Left lung (tissue), 10 donors: ENCODE data around the gene WWOX. TPM values are rescaled to one million over a fixed set of nuclear protein-coding genes. Genes with fewer than 3 reads are reported as not detected.

Experiments
- ATAC-seq: fragments of 200-7000 bp; cut with Tn5 transposase; one replicate; pipeline ENCODE4 v1.9.1; 2020; ENCODE audit warnings: moderate library complexity
- DNase-seq, 4 donors: peaks; one replicate each; pipeline ENCODE4 v3.0.0-alpha.2; 2013 to 2020
- H3K27ac ChIP-seq, 2 donors: fragments of 200-600 bp; sonication (generic) in 1 of 2; one replicate each; pipeline versions ENCODE4 v1.5.0 to v1.8.0; 2020 to 2021
- H3K27me3 ChIP-seq, 2 donors: fragments of 200-600 bp; sonication (generic) in 1 of 2; one replicate each; pipeline versions ENCODE4 v1.5.0 to v1.8.0; 2020 to 2021
- H3K36me3 ChIP-seq, 2 donors: fragments of 200-600 bp; sonication (generic) in 1 of 2; one replicate each; pipeline versions ENCODE4 v1.5.0 to v1.8.0; 2020 to 2021
- H3K4me1 ChIP-seq, 2 donors: fragments of 200-600 bp; one replicate each; pipeline ENCODE4 v1.8.0; 2021
- H3K4me3 ChIP-seq, 2 donors: fragments of 200-600 bp; sonication (generic) in 1 of 2; one replicate each; pipeline versions ENCODE4 v1.5.0 to v1.8.0; 2020 to 2021; ENCODE audit warnings: mild to moderate bottlenecking in 1 of 2
- H3K9me3 ChIP-seq, 2 donors: fragments of 200-600 bp; sonication (generic) in 1 of 2; one replicate each; pipeline versions ENCODE4 v1.5.0 to v1.8.0; 2020 to 2021
- intact Hi-C, 2 donors: fragments of 100-400 bp; cut with DNase I; formaldehyde crosslinking; loops; one replicate each; pipeline versions ENCODE4 v1.11.2 to v1.14.2; 2022
- polyA plus RNA-seq, 6 donors: library from polyadenylated mRNA; unstranded; fragments of 120-200 nt; gene quantifications; one replicate each; pipeline ENCODE4 v1.2.1, GENCODE V29; 2013; ENCODE audit not compliant: insufficient read length in 6 of 6
- total RNA-seq, 2 donors: library from RNA; stranded (reverse); fragmentation: NEBNext Ultra II Directional; extraction: Animal tissue kit (Norgen Biotek cat#: 25700); gene quantifications; one replicate each; pipeline ENCODE4 v1.2.1, GENCODE V29; 2021
- TF ChIP-seq, protein P1 (sequence below), 2 donors: fragments of 200-600 bp; sonication (generic) in 1 of 2; IDR thresholded peaks; one replicate each; pipeline versions ENCODE4 v1.5.0 to v1.8.0; 2021; ENCODE audit warnings: antibody characterized with exemption in 2 of 2
- donor health status: DM: no; HTN: yes; CAD: no.
- donor health status: DM: no; HTN: no; CAD: no.

Gene WWOX
- total and polyA plus RNA-seq, 8 donors, result 17.2 to 40.3 (median 30.8) TPM

DNA sequence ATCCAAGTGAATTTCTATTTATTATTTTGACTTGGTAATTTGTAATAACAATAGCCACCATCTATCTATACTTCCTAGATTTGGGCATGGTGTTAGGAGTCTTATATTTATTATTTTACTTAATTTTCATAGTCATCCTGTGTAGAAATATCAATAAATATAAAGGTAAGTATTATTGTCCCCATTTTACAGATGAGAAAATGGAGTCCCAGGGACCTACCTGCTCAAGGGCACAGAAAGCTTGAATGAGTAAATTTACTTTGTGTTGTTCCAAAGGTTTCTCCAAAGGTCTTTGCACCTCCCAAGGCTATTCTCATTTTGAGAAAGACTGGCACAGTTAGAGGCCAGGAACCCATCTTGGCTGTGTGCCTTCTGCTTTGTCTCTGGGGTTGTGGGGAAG, 738.3 kb downstream of the WWOX start:
- Histone ChIP-seq H3K9me3 (no peaks in the 10 kb centered on the region), H3K4me3 (no peak overlapping the region), H3K4me1 (no peaks in the 10 kb centered on the region), H3K36me3 (no peaks in the 10 kb centered on the region), H3K27me3 (no peaks in the 10 kb centered on the region), H3K27ac (no peak overlapping the region)
- DNase-seq (no peak), ATAC-seq (no peak)
- intact Hi-C loops, result no loop called here
- TF ChIP-seq, protein P1, sequence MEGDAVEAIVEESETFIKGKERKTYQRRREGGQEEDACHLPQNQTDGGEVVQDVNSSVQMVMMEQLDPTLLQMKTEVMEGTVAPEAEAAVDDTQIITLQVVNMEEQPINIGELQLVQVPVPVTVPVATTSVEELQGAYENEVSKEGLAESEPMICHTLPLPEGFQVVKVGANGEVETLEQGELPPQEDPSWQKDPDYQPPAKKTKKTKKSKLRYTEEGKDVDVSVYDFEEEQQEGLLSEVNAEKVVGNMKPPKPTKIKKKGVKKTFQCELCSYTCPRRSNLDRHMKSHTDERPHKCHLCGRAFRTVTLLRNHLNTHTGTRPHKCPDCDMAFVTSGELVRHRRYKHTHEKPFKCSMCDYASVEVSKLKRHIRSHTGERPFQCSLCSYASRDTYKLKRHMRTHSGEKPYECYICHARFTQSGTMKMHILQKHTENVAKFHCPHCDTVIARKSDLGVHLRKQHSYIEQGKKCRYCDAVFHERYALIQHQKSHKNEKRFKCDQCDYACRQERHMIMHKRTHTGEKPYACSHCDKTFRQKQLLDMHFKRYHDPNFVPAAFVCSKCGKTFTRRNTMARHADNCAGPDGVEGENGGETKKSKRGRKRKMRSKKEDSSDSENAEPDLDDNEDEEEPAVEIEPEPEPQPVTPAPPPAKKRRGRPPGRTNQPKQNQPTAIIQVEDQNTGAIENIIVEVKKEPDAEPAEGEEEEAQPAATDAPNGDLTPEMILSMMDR (IDR thresholded peaks at IDR 0.05), result no peak

DNA sequence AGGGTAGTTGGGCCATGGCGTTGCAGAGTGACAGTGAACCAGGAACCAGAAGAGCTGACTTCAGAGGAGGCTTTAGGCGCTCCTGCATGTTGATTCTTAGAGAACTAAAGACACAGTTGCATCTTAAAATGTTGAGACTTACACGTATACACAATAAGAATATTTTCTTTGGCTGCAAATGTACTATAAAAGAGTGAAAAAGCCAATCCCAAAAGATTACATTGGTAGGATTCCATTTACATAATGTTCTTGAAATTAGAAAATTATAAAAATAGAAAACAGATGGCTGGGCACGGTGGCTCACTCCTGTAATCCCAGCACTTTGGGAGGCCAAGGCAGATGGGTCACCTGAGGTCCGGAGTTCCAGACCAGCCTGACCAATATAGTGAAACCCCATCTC, 738.8 kb downstream of the WWOX start:
- Histone ChIP-seq H3K9me3 (no peaks in the 10 kb centered on the region), H3K36me3 (no peaks in the 10 kb centered on the region), H3K27me3 (no peaks in the 10 kb centered on the region), H3K4me1 (no peaks in the 10 kb centered on the region), H3K4me3 (no peak overlapping the region), H3K27ac (no peak overlapping the region)
- intact Hi-C loops, result no loop called here
- DNase-seq, result no peak
- no peak for ATAC-seq
- TF ChIP-seq, protein P1 (IDR thresholded peaks at IDR 0.05), result no peak

DNA sequence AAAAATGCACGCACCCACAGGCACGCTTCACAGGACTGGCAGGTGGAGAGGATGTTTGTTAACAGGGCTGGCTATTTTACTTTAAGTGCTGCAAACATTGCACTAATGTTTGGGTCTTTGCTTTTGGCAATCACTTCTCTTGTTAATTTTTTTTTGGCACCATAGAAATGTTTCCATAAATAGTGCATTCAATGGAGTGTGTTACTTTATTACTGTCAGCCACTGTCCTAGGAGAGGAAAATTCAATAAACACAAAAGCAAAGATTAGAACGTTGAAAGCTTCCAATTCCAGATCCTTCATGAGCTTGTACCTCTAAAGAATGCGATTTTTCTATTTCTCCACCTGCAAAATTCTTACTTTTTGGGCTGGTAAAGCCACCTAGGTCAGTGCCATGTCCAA, 743.5 kb downstream of the WWOX start:
- ATAC-seq (no peak), DNase-seq (no peak)
- Histone ChIP-seq H3K27ac (no peak overlapping the region), H3K4me3 (no peak overlapping the region), H3K4me1 (no peaks in the 10 kb centered on the region), H3K36me3 (no peaks in the 10 kb centered on the region), H3K9me3 (no peaks in the 10 kb centered on the region), H3K27me3 (no peaks in the 10 kb centered on the region)
- intact Hi-C loops, result no loop called here
- TF ChIP-seq, protein P1 (IDR thresholded peaks at IDR 0.05), result no peak

DNA sequence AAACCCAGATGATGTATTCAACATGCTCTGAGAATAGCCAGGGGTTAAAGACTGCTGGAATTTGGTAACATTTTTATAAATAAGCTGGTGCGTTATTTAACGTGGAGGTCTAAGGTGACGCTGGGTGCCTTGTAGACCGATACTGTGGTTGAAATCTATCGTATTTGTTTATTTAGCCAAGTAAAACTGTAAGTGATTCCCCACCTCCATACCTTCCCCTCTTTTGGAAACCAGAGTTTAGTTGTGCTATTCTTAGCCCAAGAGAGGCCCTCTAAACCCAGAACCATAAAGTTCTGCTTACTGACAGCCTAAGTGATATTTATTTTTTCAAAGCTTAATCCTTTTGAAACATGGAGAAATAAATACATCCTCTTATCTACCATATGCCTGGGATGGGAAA, 744.5 kb downstream of the WWOX start:
- H3K4me1 ChIP-seq, result no peaks in the 10 kb centered on the region
- no peak overlapping the region for H3K27ac ChIP-seq
- no peaks in the 10 kb centered on the region for H3K9me3 ChIP-seq
- ATAC-seq (no peak), DNase-seq (no peak)
- H3K36me3 ChIP-seq, result no peaks in the 10 kb centered on the region
- TF ChIP-seq, protein P1 (IDR thresholded peaks at IDR 0.05), result no peak
- intact Hi-C loops, result no loop called here
- H3K4me3 ChIP-seq, result no peak overlapping the region
- H3K27me3 ChIP-seq, result no peaks in the 10 kb centered on the region

DNA sequence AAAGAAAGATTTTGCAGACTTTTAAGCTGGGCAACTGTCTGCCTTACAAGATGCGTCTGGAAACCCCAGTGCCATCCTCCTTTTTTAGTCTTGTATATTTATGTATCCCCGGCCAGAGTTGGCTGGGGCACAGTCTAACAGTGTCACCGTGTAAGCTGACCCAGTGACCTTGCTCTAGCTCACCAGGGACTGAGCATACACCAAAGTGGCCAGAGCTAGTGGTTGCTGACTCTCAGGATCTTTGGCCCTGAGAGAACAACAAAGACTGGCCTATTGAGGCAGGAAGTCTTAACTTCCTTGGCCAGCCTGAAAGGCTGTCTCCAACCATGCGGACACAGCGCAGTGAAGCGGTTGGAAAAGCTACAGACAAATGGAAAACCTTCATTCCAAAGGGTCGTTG, 745.2 kb downstream of the WWOX start:
- intact Hi-C loops, result no loop called here
- Histone ChIP-seq H3K9me3 (no peaks in the 10 kb centered on the region), H3K4me3 (no peak overlapping the region), H3K27me3 (no peaks in the 10 kb centered on the region), H3K27ac (no peak overlapping the region), H3K36me3 (no peaks in the 10 kb centered on the region), H3K4me1 (no peaks in the 10 kb centered on the region)
- DNase-seq (no peak), ATAC-seq (no peak)
- TF ChIP-seq, protein P1 (IDR thresholded peaks at IDR 0.05), result no peak
